ENCODE measurements around the gene PIAS4.

PIAS4 gene

GRCh38 chr19:4088975-4089374 is 81.4 kb downstream of the PIAS4 start:
- no peak for TF ChIP-seq ARNTL (CRISPR knock-in tag; IDR thresholded peaks at IDR 0.05; ENCODE audit: borderline replicate concordance, low read depth)
- ATAC-seq, result no peak
